Stimulated activated memory B cell treated with anti-CD40 and anti-IgM and Interleukin-4, amounts not matched to agents 10 μg/mL and 1 μg/mL and 100 μg/mL, for 72 hours (primary cell): ENCODE data around the gene FAM171A1.
A peak's percentile ranks its signal among the peaks of the same experiment; 100 is the strongest.

Experiments
- ATAC-seq: fragments of 150-1000 bp; cut with Tn5 transposase; 2 replicates; pipeline ENCODE4 v1.10.0; 2021
- H3K27ac Mint-ChIP-seq: one replicate; pipeline ENCODE4 v1.8.0; 2022; ENCODE audit warnings: mild to moderate bottlenecking, mixed read lengths
- H3K27me3 Mint-ChIP-seq: one replicate; pipeline ENCODE4 v1.8.0; 2022; ENCODE audit warnings: mixed read lengths
- H3K36me3 Mint-ChIP-seq: one replicate; pipeline ENCODE4 v1.8.0; 2022; ENCODE audit warnings: mixed read lengths
- H3K4me1 Mint-ChIP-seq: one replicate; pipeline ENCODE4 v1.8.0; 2022; ENCODE audit warnings: mixed read lengths
- H3K4me3 Mint-ChIP-seq: one replicate; pipeline ENCODE4 v1.8.0; 2022; ENCODE audit warnings: mild to moderate bottlenecking, moderate library complexity, mixed read lengths
- H3K9me3 Mint-ChIP-seq: one replicate; pipeline ENCODE4 v1.8.0; 2022; ENCODE audit warnings: mixed read lengths

FAM171A1 gene

GRCh38 chr10:15363031-15363430 is 8.1 kb downstream of the FAM171A1 start:
- H3K27ac Mint-ChIP-seq, result no peak overlapping the region
- H3K9me3 Mint-ChIP-seq, result peaks cover 3% of the 10 kb centered on the region
- peaks cover 33% of the 10 kb centered on the region for H3K27me3 Mint-ChIP-seq
- no peaks in the 10 kb centered on the region for H3K4me1 Mint-ChIP-seq
- H3K36me3 Mint-ChIP-seq, result no peaks in the 10 kb centered on the region
- no peak for ATAC-seq
- no peak overlapping the region for H3K4me3 Mint-ChIP-seq

- Mint-ChIP-seq H3K4me3 (no peak overlapping the region), H3K27me3 (peaks cover 25% of the 10 kb centered on the region), H3K9me3 (peaks cover 3% of the 10 kb centered on the region), H3K36me3 (no peaks in the 10 kb centered on the region), H3K4me1 (no peaks in the 10 kb centered on the region), H3K27ac (no peak overlapping the region)
- ATAC-seq, result no peak
These were observed 10.0 kb downstream of the FAM171A1 start for GRCh38 chr10:15361131-15361530.

- Mint-ChIP-seq H3K27ac (no peak overlapping the region), H3K27me3 (peaks cover 21% of the 10 kb centered on the region)
- no peak for ATAC-seq
These were observed 10.5 kb downstream of the FAM171A1 start for GRCh38 chr10:15360566-15360965.

GRCh38 chr10:15353471-15354017 is 17.5 kb downstream of the FAM171A1 start:
- Mint-ChIP-seq H3K4me3 (no peak overlapping the region), H3K9me3 (no peaks in the 10 kb centered on the region), H3K27ac (no peak overlapping the region), H3K4me1 (no peaks in the 10 kb centered on the region), H3K27me3 (peaks cover 14% of the 10 kb centered on the region), H3K36me3 (no peaks in the 10 kb centered on the region)
- no peak for ATAC-seq

More at GRCh38 chr10:15360566-15360965, 10.5 kb downstream of the FAM171A1 start:
- Mint-ChIP-seq H3K9me3 (peaks cover 3% of the 10 kb centered on the region), H3K36me3 (no peaks in the 10 kb centered on the region), H3K4me1 (no peaks in the 10 kb centered on the region), H3K4me3 (no peak overlapping the region)

- Mint-ChIP-seq H3K4me3 (no peak overlapping the region), H3K4me1 (no peaks in the 10 kb centered on the region), H3K36me3 (no peaks in the 10 kb centered on the region), H3K27me3 (peaks cover 14% of the 10 kb centered on the region), H3K9me3 (no peaks in the 10 kb centered on the region), H3K27ac (no peak overlapping the region)
- no peak for ATAC-seq
These were observed 18.3 kb downstream of the FAM171A1 start for GRCh38 chr10:15352836-15353235.

GRCh38 chr10:15352201-15352600 is 18.9 kb downstream of the FAM171A1 start:
- Mint-ChIP-seq H3K27ac (no peak overlapping the region), H3K27me3 (peaks cover 14% of the 10 kb centered on the region), H3K4me3 (no peak overlapping the region), H3K4me1 (no peaks in the 10 kb centered on the region), H3K9me3 (no peaks in the 10 kb centered on the region), H3K36me3 (no peaks in the 10 kb centered on the region)
- ATAC-seq, result no peak

GRCh38 chr10:15351099-15351820 is 19.8 kb downstream of the FAM171A1 start:
- no peak overlapping the region for H3K27ac Mint-ChIP-seq
- no peak for ATAC-seq
- H3K36me3 Mint-ChIP-seq, result no peaks in the 10 kb centered on the region
- H3K4me1 Mint-ChIP-seq, result no peaks in the 10 kb centered on the region
- no peak overlapping the region for H3K4me3 Mint-ChIP-seq
- no peaks in the 10 kb centered on the region for H3K9me3 Mint-ChIP-seq
- peaks cover 14% of the 10 kb centered on the region for H3K27me3 Mint-ChIP-seq

- no peak for ATAC-seq
- no peak overlapping the region for H3K27ac Mint-ChIP-seq
- no peaks in the 10 kb centered on the region for H3K4me1 Mint-ChIP-seq
- H3K9me3 Mint-ChIP-seq, result no peaks in the 10 kb centered on the region
- no peaks in the 10 kb centered on the region for H3K36me3 Mint-ChIP-seq
- H3K4me3 Mint-ChIP-seq, result no peak overlapping the region
- H3K27me3 Mint-ChIP-seq, result peaks cover 26% of the 10 kb centered on the region
These were observed 22.0 kb downstream of the FAM171A1 start for GRCh38 chr10:15349112-15349511.

GRCh38 chr10:15348579-15348978 is 22.5 kb downstream of the FAM171A1 start:
- no peaks in the 10 kb centered on the region for H3K4me1 Mint-ChIP-seq
- no peak overlapping the region for H3K4me3 Mint-ChIP-seq
- no peak for ATAC-seq
- peaks cover 26% of the 10 kb centered on the region for H3K27me3 Mint-ChIP-seq
- H3K9me3 Mint-ChIP-seq, result no peaks in the 10 kb centered on the region
- no peak overlapping the region for H3K27ac Mint-ChIP-seq
- H3K36me3 Mint-ChIP-seq, result no peaks in the 10 kb centered on the region

GRCh38 chr10:15347150-15347549 is 23.9 kb downstream of the FAM171A1 start:
- no peak for ATAC-seq
- Mint-ChIP-seq H3K27me3 (peaks cover 26% of the 10 kb centered on the region), H3K27ac (no peak overlapping the region), H3K4me1 (no peaks in the 10 kb centered on the region), H3K4me3 (no peak overlapping the region), H3K9me3 (no peaks in the 10 kb centered on the region), H3K36me3 (no peaks in the 10 kb centered on the region)

- ATAC-seq, result no peak
- no peaks in the 10 kb centered on the region for H3K9me3 Mint-ChIP-seq
- H3K27me3 Mint-ChIP-seq, result peaks cover 24% of the 10 kb centered on the region
- no peak overlapping the region for H3K4me3 Mint-ChIP-seq
- H3K36me3 Mint-ChIP-seq, result no peaks in the 10 kb centered on the region
- no peaks in the 10 kb centered on the region for H3K4me1 Mint-ChIP-seq
- H3K27ac Mint-ChIP-seq, result no peak overlapping the region
These were observed 24.5 kb downstream of the FAM171A1 start for GRCh38 chr10:15346440-15347141.

GRCh38 chr10:15345450-15345849 is 25.6 kb downstream of the FAM171A1 start:
- no peaks in the 10 kb centered on the region for H3K4me1 Mint-ChIP-seq
- H3K36me3 Mint-ChIP-seq, result no peaks in the 10 kb centered on the region
- H3K4me3 Mint-ChIP-seq, result no peak overlapping the region
- H3K27me3 Mint-ChIP-seq, result peaks cover 12% of the 10 kb centered on the region
- no peaks in the 10 kb centered on the region for H3K9me3 Mint-ChIP-seq
- H3K27ac Mint-ChIP-seq, result no peak overlapping the region
- ATAC-seq, result no peak

- H3K27ac Mint-ChIP-seq, result no peak overlapping the region
- no peak for ATAC-seq
- H3K36me3 Mint-ChIP-seq, result no peaks in the 10 kb centered on the region
- peaks cover 12% of the 10 kb centered on the region for H3K27me3 Mint-ChIP-seq
- H3K4me3 Mint-ChIP-seq, result no peak overlapping the region
- no peaks in the 10 kb centered on the region for H3K9me3 Mint-ChIP-seq
- no peaks in the 10 kb centered on the region for H3K4me1 Mint-ChIP-seq
These were observed 26.2 kb downstream of the FAM171A1 start for GRCh38 chr10:15344876-15345285.

- Mint-ChIP-seq H3K9me3 (no peaks in the 10 kb centered on the region), H3K27ac (no peak overlapping the region), H3K4me1 (no peaks in the 10 kb centered on the region), H3K27me3 (peaks cover 12% of the 10 kb centered on the region), H3K36me3 (no peaks in the 10 kb centered on the region), H3K4me3 (no peak overlapping the region)
- ATAC-seq, result no peak
These were observed 26.7 kb downstream of the FAM171A1 start for GRCh38 chr10:15344256-15344875.

GRCh38 chr10:15342970-15343369 is 28.1 kb downstream of the FAM171A1 start:
- no peaks in the 10 kb centered on the region for H3K4me1 Mint-ChIP-seq
- peak; percentile 22 for ATAC-seq
- H3K9me3 Mint-ChIP-seq, result no peaks in the 10 kb centered on the region
- H3K4me3 Mint-ChIP-seq, result no peak overlapping the region
- H3K27ac Mint-ChIP-seq, result no peak overlapping the region
- peaks cover 12% of the 10 kb centered on the region for H3K27me3 Mint-ChIP-seq
- H3K36me3 Mint-ChIP-seq, result no peaks in the 10 kb centered on the region
